Fibroblast of lung (primary cell): ENCODE results near the gene CNIH1.

Source experiments
- CTCF ChIP-seq, 2 donors: IDR thresholded peaks in 1 of 2; conservative IDR thresholded peaks in 1 of 2; 1 replicate in 1 of 2; 2 replicates in 1 of 2; pipeline ENCODE4 v1.5.1; 2011 to 2012; ENCODE audit warnings: low read length in 2 of 2, control low read depth in 1 of 2, inconsistent platforms in 1 of 2, low read depth in 1 of 2, mild to moderate bottlenecking in 1 of 2
- EZH2 ChIP-seq: IDR thresholded peaks from 2 replicates; pipeline ENCODE4 v1.5.1; 2012; ENCODE audit warnings: low read length, control low read depth, mild to moderate bottlenecking; ENCODE audit errors: missing control alignments

- TF ChIP-seq CTCF (conservative IDR thresholded peaks at IDR 0.05 in 1 of 2, IDR thresholded peaks at IDR 0.05 in 1 of 2; ENCODE audit: low read depth in 1 of 2, low read length in 2 of 2) (no peak), EZH2 (no peak)
Measured at GRCh38 chr14:54425068-54425467, 16.1 kb downstream of the CNIH1 start.
